Measurements from ENCODE around the gene DAG1.

The DAG1 gene

GRCh38 chr3:49531715-49532114, 61.6 kb downstream of the DAG1 start:
- no peak overlapping the region for H3K9ac ChIP-seq (ENCODE audit: low read depth in 1 of 2, low read length in 2 of 2)
- no peak overlapping the region for H3K4me3 ChIP-seq (ENCODE audit: low read depth in 1 of 2, low read length in 2 of 2)
- H3K36me3 ChIP-seq (ENCODE audit: control insufficient read depth in 1 of 2, insufficient read depth in 2 of 2, low read length in 2 of 2), result peaks cover 24 to 29% of the 10 kb centered on the region in 2 donors
- H3K27me3 ChIP-seq (ENCODE audit: control insufficient read depth in 1 of 2, insufficient read depth in 2 of 2, low read length in 2 of 2), result no peaks in the 10 kb centered on the region
- H3K4me1 ChIP-seq (ENCODE audit: control insufficient read depth in 1 of 2, insufficient read depth in 2 of 2, low read length in 2 of 2), result peaks cover 7 to 8% of the 10 kb centered on the region in 2 donors
- no peak overlapping the region for H3K27ac ChIP-seq (ENCODE audit: low read depth, low read length)
- H3K9me3 ChIP-seq (ENCODE audit: control insufficient read depth in 1 of 2, low read length in 2 of 2), result no peaks in the 10 kb centered on the region

GRCh38 chr3:49533031-49533430, 63.0 kb downstream of the DAG1 start:
- Histone ChIP-seq H3K36me3 (ENCODE audit: control insufficient read depth in 1 of 2, insufficient read depth in 2 of 2, low read length in 2 of 2) (peaks cover 24 to 29% of the 10 kb centered on the region in 2 donors), H3K4me1 (ENCODE audit: control insufficient read depth in 1 of 2, insufficient read depth in 2 of 2, low read length in 2 of 2) (peaks cover 7 to 9% of the 10 kb centered on the region in 2 donors), H3K9me3 (ENCODE audit: control insufficient read depth in 1 of 2, low read length in 2 of 2) (no peaks in the 10 kb centered on the region), H3K4me3 (ENCODE audit: low read depth in 1 of 2, low read length in 2 of 2) (no peak overlapping the region), H3K27ac (ENCODE audit: low read depth, low read length) (no peak overlapping the region), H3K27me3 (ENCODE audit: control insufficient read depth in 1 of 2, insufficient read depth in 2 of 2, low read length in 2 of 2) (no peaks in the 10 kb centered on the region), H3K9ac (ENCODE audit: low read depth in 1 of 2, low read length in 2 of 2) (no peak overlapping the region)

- Histone ChIP-seq H3K36me3 (ENCODE audit: control insufficient read depth in 1 of 2, insufficient read depth in 2 of 2, low read length in 2 of 2) (peaks cover 24 to 29% of the 10 kb centered on the region in 2 donors), H3K27ac (ENCODE audit: low read depth, low read length) (no peak overlapping the region)
Observed at GRCh38 chr3:49533786-49534519, 63.9 kb downstream of the DAG1 start.

GRCh38 chr3:49534581-49535441, 64.7 kb downstream of the DAG1 start:
- Histone ChIP-seq H3K4me3 (ENCODE audit: low read depth in 1 of 2, low read length in 2 of 2) (no peak overlapping the region), H3K4me1 (ENCODE audit: control insufficient read depth in 1 of 2, insufficient read depth in 2 of 2, low read length in 2 of 2) (peaks cover 7 to 9% of the 10 kb centered on the region in 2 donors), H3K9ac (ENCODE audit: low read depth in 1 of 2, low read length in 2 of 2) (peak overlapping the region in 1 of 2 donors; percentile 22), H3K27ac (ENCODE audit: low read depth, low read length) (peak overlapping the region; percentile 41), H3K36me3 (ENCODE audit: control insufficient read depth in 1 of 2, insufficient read depth in 2 of 2, low read length in 2 of 2) (peaks cover 24 to 29% of the 10 kb centered on the region in 2 donors), H3K9me3 (ENCODE audit: control insufficient read depth in 1 of 2, low read length in 2 of 2) (no peaks in the 10 kb centered on the region), H3K27me3 (ENCODE audit: control insufficient read depth in 1 of 2, insufficient read depth in 2 of 2, low read length in 2 of 2) (no peaks in the 10 kb centered on the region)

More at GRCh38 chr3:49533786-49534519, 63.9 kb downstream of the DAG1 start:
- Histone ChIP-seq H3K4me1 (ENCODE audit: control insufficient read depth in 1 of 2, insufficient read depth in 2 of 2, low read length in 2 of 2) (peaks cover 7 to 9% of the 10 kb centered on the region in 2 donors), H3K27me3 (ENCODE audit: control insufficient read depth in 1 of 2, insufficient read depth in 2 of 2, low read length in 2 of 2) (no peaks in the 10 kb centered on the region), H3K9ac (ENCODE audit: low read depth in 1 of 2, low read length in 2 of 2) (no peak overlapping the region), H3K4me3 (ENCODE audit: low read depth in 1 of 2, low read length in 2 of 2) (no peak overlapping the region), H3K9me3 (ENCODE audit: control insufficient read depth in 1 of 2, low read length in 2 of 2) (no peaks in the 10 kb centered on the region)

- no peak overlapping the region for H3K27ac ChIP-seq (ENCODE audit: low read depth, low read length)
Observed at GRCh38 chr3:49535971-49536874, 66.2 kb downstream of the DAG1 start.

GRCh38 chr3:49536875-49537533, 66.9 kb downstream of the DAG1 start:
- Histone ChIP-seq H3K27ac (ENCODE audit: low read depth, low read length) (no peak overlapping the region), H3K4me1 (ENCODE audit: control insufficient read depth in 1 of 2, insufficient read depth in 2 of 2, low read length in 2 of 2) (peaks cover 13 to 15% of the 10 kb centered on the region in 2 donors), H3K36me3 (ENCODE audit: control insufficient read depth in 1 of 2, insufficient read depth in 2 of 2, low read length in 2 of 2) (peaks cover 10 to 16% of the 10 kb centered on the region in 2 donors), H3K9ac (ENCODE audit: low read depth in 1 of 2, low read length in 2 of 2) (peak overlapping the region in 1 of 2 donors; percentile 10), H3K27me3 (ENCODE audit: control insufficient read depth in 1 of 2, insufficient read depth in 2 of 2, low read length in 2 of 2) (no peaks in the 10 kb centered on the region), H3K4me3 (ENCODE audit: low read depth in 1 of 2, low read length in 2 of 2) (no peak overlapping the region), H3K9me3 (ENCODE audit: control insufficient read depth in 1 of 2, low read length in 2 of 2) (no peaks in the 10 kb centered on the region)

More at GRCh38 chr3:49535971-49536874, 66.2 kb downstream of the DAG1 start:
- Histone ChIP-seq H3K4me1 (ENCODE audit: control insufficient read depth in 1 of 2, insufficient read depth in 2 of 2, low read length in 2 of 2) (peaks cover 13 to 15% of the 10 kb centered on the region in 2 donors), H3K4me3 (ENCODE audit: low read depth in 1 of 2, low read length in 2 of 2) (no peak overlapping the region), H3K36me3 (ENCODE audit: control insufficient read depth in 1 of 2, insufficient read depth in 2 of 2, low read length in 2 of 2) (peaks cover 18 to 24% of the 10 kb centered on the region in 2 donors), H3K27me3 (ENCODE audit: control insufficient read depth in 1 of 2, insufficient read depth in 2 of 2, low read length in 2 of 2) (no peaks in the 10 kb centered on the region), H3K9ac (ENCODE audit: low read depth in 1 of 2, low read length in 2 of 2) (peak overlapping the region in 1 of 2 donors; percentile 10), H3K9me3 (ENCODE audit: control insufficient read depth in 1 of 2, low read length in 2 of 2) (no peaks in the 10 kb centered on the region)

GRCh38 chr3:49539659-49540560, 69.8 kb downstream of the DAG1 start:
- Histone ChIP-seq H3K36me3 (ENCODE audit: control insufficient read depth in 1 of 2, insufficient read depth in 2 of 2, low read length in 2 of 2) (peaks cover 0 to 4% of the 10 kb centered on the region in 2 donors), H3K4me3 (ENCODE audit: low read depth in 1 of 2, low read length in 2 of 2) (peak overlapping the region; percentile 65 to 76), H3K9me3 (ENCODE audit: control insufficient read depth in 1 of 2, low read length in 2 of 2) (no peaks in the 10 kb centered on the region), H3K27me3 (ENCODE audit: control insufficient read depth in 1 of 2, insufficient read depth in 2 of 2, low read length in 2 of 2) (no peaks in the 10 kb centered on the region), H3K9ac (ENCODE audit: low read depth in 1 of 2, low read length in 2 of 2) (peak overlapping the region; percentile 46 to 73), H3K27ac (ENCODE audit: low read depth, low read length) (peak overlapping the region; percentile 28), H3K4me1 (ENCODE audit: control insufficient read depth in 1 of 2, insufficient read depth in 2 of 2, low read length in 2 of 2) (peaks cover 13 to 15% of the 10 kb centered on the region in 2 donors)

- H3K27ac ChIP-seq (ENCODE audit: low read depth, low read length), result no peak overlapping the region
- H3K9me3 ChIP-seq (ENCODE audit: control insufficient read depth in 1 of 2, low read length in 2 of 2), result no peaks in the 10 kb centered on the region
- H3K4me3 ChIP-seq (ENCODE audit: low read depth in 1 of 2, low read length in 2 of 2), result no peak overlapping the region
- no peak overlapping the region for H3K9ac ChIP-seq (ENCODE audit: low read depth in 1 of 2, low read length in 2 of 2)
- peaks cover 11 to 12% of the 10 kb centered on the region in 2 donors for H3K4me1 ChIP-seq (ENCODE audit: control insufficient read depth in 1 of 2, insufficient read depth in 2 of 2, low read length in 2 of 2)
- peaks cover 9 to 14% of the 10 kb centered on the region in 2 donors for H3K27me3 ChIP-seq (ENCODE audit: control insufficient read depth in 1 of 2, insufficient read depth in 2 of 2, low read length in 2 of 2)
- no peaks in the 10 kb centered on the region for H3K36me3 ChIP-seq (ENCODE audit: control insufficient read depth in 1 of 2, insufficient read depth in 2 of 2, low read length in 2 of 2)
Observed at GRCh38 chr3:49552087-49552486, 82.0 kb downstream of the DAG1 start.

Data from duodenal mucosa (tissue), 2 donors.